ENCODE results near the gene PAQR3.

The PAQR3 gene

DNA sequence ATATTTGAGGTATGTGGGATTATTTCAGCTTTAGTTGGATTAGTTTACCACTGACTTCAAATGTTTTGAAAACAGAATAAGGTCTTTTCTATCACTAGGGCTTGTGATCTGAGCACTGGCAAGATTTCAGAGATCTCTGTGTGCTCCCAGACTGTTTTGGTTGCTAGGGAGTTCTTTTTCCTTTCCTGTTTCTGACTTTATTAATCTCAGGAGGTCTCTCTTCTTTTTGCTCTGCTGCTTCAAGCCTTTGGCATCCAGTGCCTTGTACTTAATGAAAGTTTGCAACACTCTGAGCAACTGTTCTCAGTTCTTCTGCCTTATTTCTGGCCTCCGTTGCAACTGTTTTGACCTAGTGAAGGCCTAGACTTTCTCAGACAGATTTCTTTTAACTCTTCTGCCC lies 32.1 kb upstream of the PAQR3 start:
- Histone ChIP-seq H3K9me3 (ENCODE audit: control insufficient read depth, low read length) (no peaks in the 10 kb centered on the region), H3K4me3 (ENCODE audit: low read depth, low read length) (no peak overlapping the region), H3K27ac (no peak overlapping the region), H2AFZ (no peak overlapping the region), H3K27me3 (ENCODE audit: control insufficient read depth, insufficient read depth, low read length) (no peaks in the 10 kb centered on the region), H3K9ac (no peak overlapping the region), H3K79me2 (no peaks in the 10 kb centered on the region), H3K4me1 (no peaks in the 10 kb centered on the region), H3K36me3 (ENCODE audit: control insufficient read depth, insufficient read depth, low read length) (no peaks in the 10 kb centered on the region), H3K4me2 (ENCODE audit: low read length) (no peak overlapping the region)
- TF ChIP-seq, protein P1, sequence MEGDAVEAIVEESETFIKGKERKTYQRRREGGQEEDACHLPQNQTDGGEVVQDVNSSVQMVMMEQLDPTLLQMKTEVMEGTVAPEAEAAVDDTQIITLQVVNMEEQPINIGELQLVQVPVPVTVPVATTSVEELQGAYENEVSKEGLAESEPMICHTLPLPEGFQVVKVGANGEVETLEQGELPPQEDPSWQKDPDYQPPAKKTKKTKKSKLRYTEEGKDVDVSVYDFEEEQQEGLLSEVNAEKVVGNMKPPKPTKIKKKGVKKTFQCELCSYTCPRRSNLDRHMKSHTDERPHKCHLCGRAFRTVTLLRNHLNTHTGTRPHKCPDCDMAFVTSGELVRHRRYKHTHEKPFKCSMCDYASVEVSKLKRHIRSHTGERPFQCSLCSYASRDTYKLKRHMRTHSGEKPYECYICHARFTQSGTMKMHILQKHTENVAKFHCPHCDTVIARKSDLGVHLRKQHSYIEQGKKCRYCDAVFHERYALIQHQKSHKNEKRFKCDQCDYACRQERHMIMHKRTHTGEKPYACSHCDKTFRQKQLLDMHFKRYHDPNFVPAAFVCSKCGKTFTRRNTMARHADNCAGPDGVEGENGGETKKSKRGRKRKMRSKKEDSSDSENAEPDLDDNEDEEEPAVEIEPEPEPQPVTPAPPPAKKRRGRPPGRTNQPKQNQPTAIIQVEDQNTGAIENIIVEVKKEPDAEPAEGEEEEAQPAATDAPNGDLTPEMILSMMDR (IDR thresholded peaks at IDR 0.05), result no peak

DNA sequence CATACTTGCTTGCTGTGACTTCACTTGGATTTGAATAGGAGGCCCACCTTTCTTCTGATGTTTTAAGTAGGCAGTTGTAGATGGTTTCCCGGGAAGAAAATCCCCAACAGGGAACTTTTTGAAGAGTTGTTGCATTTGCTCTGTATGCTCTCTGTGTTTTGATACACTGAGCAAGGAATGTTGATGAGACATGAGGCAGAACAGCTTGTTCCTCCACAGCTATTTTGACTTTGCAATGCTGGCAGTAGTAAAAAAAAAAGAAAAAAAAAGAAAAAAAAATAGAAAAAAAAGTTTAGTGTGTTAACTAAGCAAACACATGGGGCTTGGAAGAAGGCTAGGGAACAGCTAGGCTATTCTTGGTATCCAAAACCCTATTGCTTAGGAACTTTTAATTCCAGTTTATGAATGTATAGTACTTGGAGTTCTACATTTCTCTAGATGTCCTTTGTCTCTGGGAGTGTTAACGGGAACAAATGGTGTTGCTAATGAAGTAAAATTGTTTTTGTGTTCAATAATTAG lies 23.4 kb upstream of the PAQR3 start:
- no peaks in the 10 kb centered on the region for H3K9me3 ChIP-seq (ENCODE audit: control insufficient read depth, low read length)
- H3K9ac ChIP-seq, result no peak overlapping the region
- H2AFZ ChIP-seq, result no peak overlapping the region
- TF ChIP-seq, protein P1 (IDR thresholded peaks at IDR 0.05), result no peak
- no peak overlapping the region for H3K27ac ChIP-seq
- H3K4me3 ChIP-seq (ENCODE audit: low read depth, low read length), result no peak overlapping the region
- no peaks in the 10 kb centered on the region for H3K36me3 ChIP-seq (ENCODE audit: control insufficient read depth, insufficient read depth, low read length)
- no peaks in the 10 kb centered on the region for H3K4me1 ChIP-seq
- no peaks in the 10 kb centered on the region for H3K27me3 ChIP-seq (ENCODE audit: control insufficient read depth, insufficient read depth, low read length)
- no peak overlapping the region for H3K4me2 ChIP-seq (ENCODE audit: low read length)
- H3K79me2 ChIP-seq, result no peaks in the 10 kb centered on the region

DNA sequence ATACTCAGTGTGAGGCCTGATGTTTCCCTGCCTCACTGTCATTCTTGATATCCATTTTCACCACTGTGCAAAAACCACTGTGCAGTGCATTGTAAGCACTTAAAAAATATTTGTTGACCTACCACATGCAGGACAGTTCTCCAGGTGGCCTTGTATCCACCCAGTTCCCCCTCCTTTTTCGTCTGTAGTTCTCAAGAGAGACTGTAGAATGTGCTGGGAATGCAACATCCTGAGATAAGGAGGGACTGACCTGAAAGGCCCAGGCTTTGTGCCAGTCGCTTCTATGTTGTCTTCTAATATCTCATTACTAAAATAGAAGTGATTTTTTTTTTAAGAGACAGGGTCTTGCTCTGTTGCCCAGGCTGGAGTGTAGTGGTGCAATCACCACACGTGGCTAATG lies 21.7 kb upstream of the PAQR3 start:
- no peaks in the 10 kb centered on the region for H3K4me1 ChIP-seq
- no peak overlapping the region for H3K4me3 ChIP-seq (ENCODE audit: low read depth, low read length)
- no peaks in the 10 kb centered on the region for H3K36me3 ChIP-seq (ENCODE audit: control insufficient read depth, insufficient read depth, low read length)
- no peak overlapping the region for H2AFZ ChIP-seq
- no peaks in the 10 kb centered on the region for H3K79me2 ChIP-seq
- no peak overlapping the region for H3K4me2 ChIP-seq (ENCODE audit: low read length)
- no peak overlapping the region for H3K9ac ChIP-seq
- H3K27me3 ChIP-seq (ENCODE audit: control insufficient read depth, insufficient read depth, low read length), result no peaks in the 10 kb centered on the region
- no peak overlapping the region for H3K27ac ChIP-seq
- TF ChIP-seq, protein P1 (IDR thresholded peaks at IDR 0.05), result no peak
- H3K9me3 ChIP-seq (ENCODE audit: control insufficient read depth, low read length), result no peaks in the 10 kb centered on the region

DNA sequence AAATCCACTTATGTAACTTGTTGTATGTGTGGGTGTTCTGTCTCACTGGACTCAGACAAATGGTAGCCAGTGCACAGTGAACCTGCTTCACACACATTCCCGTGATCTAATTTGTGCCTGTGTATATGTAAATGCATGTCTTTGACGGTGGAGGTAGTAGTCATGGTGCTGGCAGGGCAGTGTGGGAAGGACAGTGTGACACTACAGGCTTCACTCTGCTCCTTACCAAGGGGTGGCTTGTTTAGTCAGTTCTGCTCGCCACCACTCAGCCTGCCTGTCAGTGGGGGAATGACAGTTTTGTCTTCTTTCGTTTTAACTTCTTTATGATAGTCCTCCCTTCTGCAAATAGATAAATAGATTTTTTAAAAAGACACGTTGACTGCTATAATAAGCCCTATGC lies 17.7 kb upstream of the PAQR3 start:
- Histone ChIP-seq H3K4me1 (no peaks in the 10 kb centered on the region), H3K9me3 (ENCODE audit: control insufficient read depth, low read length) (no peaks in the 10 kb centered on the region), H3K36me3 (ENCODE audit: control insufficient read depth, insufficient read depth, low read length) (no peaks in the 10 kb centered on the region), H3K9ac (no peak overlapping the region), H3K27me3 (ENCODE audit: control insufficient read depth, insufficient read depth, low read length) (no peaks in the 10 kb centered on the region), H3K27ac (no peak overlapping the region), H3K4me3 (ENCODE audit: low read depth, low read length) (no peak overlapping the region), H3K4me2 (ENCODE audit: low read length) (no peak overlapping the region), H2AFZ (no peak overlapping the region), H3K79me2 (no peaks in the 10 kb centered on the region)
- TF ChIP-seq, protein P1 (IDR thresholded peaks at IDR 0.05), result no peak

All from parathyroid adenoma (tissue), 2 donors.